Measurements from ENCODE around the gene COL25A1. TPM values are rescaled to one million over a fixed set of nuclear protein-coding genes. Genes with fewer than 3 reads are reported as not detected.

Gene COL25A1
- total RNA-seq, 1 experiment from 2014 or later: 4.2 TPM

DNA sequence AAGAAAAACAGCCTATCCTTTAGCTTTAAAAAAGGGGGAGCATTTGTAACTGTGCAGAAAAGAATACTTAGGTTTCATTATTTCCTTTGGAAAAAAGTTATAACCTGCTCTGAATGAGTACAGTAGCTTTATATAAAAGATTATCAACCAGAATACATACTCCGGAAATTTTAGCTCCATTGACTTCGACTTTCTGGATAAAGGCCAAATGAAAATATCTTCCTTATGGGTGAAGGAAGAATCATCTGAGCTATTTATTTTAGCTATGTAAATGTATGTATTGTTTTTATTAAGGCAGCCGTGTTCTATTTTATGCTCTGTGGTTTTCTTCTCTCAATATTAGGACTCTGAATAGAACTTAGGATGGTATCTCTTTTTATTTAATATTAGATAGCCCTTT lies 470.6 kb downstream of the COL25A1 start:
- Histone ChIP-seq H3K79me1 (ENCODE audit: insufficient read depth, low read depth, low read length, poor library complexity, severe bottlenecking) (no peaks in the 10 kb centered on the region), H4K8ac (replicated peaks; ENCODE audit: insufficient read length, low read depth, low read length) (no peak overlapping the region), H4K20me1 (ENCODE audit: control insufficient read depth, insufficient read depth, insufficient read length) (no peaks in the 10 kb centered on the region), H3K9me3 (ENCODE audit: control insufficient read depth, low read depth, low read length) (no peaks in the 10 kb centered on the region), H3T11ph (ENCODE audit: low read length) (no peak overlapping the region), H3K18ac (ENCODE audit: insufficient read length, low read depth, low read length) (no peak overlapping the region), H2BK12ac (ENCODE audit: insufficient read length, low read depth, low read length) (no peak overlapping the region), H2BK20ac (ENCODE audit: low read depth, low read length, poor library complexity, severe bottlenecking) (no peak overlapping the region), H3K23me2 (ENCODE audit: insufficient read length, low read depth, low read length, poor library complexity, severe bottlenecking) (no peaks in the 10 kb centered on the region), H2BK5ac (ENCODE audit: insufficient read length, low read length) (no peak overlapping the region), H3K4ac (ENCODE audit: low read depth, low read length) (no peak overlapping the region), H2AFZ (ENCODE audit: low read length) (no peak overlapping the region), H3K9ac (ENCODE audit: extremely low read depth, insufficient read length, low read length) (no peak overlapping the region), H3K27me3 (ENCODE audit: insufficient read depth, low read length) (no peaks in the 10 kb centered on the region), H2BK15ac (ENCODE audit: low read depth, low read length) (no peak overlapping the region), H3K14ac (ENCODE audit: insufficient read depth, low read length) (no peak overlapping the region), H3K79me2 (ENCODE audit: insufficient read depth, low read length) (no peaks in the 10 kb centered on the region), H3K56ac (ENCODE audit: insufficient read length, low read depth, low read length) (no peak overlapping the region), H2AK5ac (ENCODE audit: insufficient read length, low read length) (no peak overlapping the region), H3K4me2 (ENCODE audit: insufficient read depth, insufficient read length, low read length) (no peak overlapping the region), H4K5ac (ENCODE audit: insufficient read length, low read depth, low read length) (no peak overlapping the region), H4K91ac (ENCODE audit: insufficient read length, low read depth, low read length) (no peak overlapping the region), H3K4me1 (ENCODE audit: insufficient read depth, low read length) (no peaks in the 10 kb centered on the region), H3K27ac (ENCODE audit: insufficient read length, low read depth, low read length) (no peak overlapping the region), H2BK120ac (ENCODE audit: low read depth, low read length, poor library complexity, severe bottlenecking) (no peak overlapping the region), H3K23ac (ENCODE audit: insufficient read length, low read depth, low read length) (no peak overlapping the region)
- TF ChIP-seq, protein P1, sequence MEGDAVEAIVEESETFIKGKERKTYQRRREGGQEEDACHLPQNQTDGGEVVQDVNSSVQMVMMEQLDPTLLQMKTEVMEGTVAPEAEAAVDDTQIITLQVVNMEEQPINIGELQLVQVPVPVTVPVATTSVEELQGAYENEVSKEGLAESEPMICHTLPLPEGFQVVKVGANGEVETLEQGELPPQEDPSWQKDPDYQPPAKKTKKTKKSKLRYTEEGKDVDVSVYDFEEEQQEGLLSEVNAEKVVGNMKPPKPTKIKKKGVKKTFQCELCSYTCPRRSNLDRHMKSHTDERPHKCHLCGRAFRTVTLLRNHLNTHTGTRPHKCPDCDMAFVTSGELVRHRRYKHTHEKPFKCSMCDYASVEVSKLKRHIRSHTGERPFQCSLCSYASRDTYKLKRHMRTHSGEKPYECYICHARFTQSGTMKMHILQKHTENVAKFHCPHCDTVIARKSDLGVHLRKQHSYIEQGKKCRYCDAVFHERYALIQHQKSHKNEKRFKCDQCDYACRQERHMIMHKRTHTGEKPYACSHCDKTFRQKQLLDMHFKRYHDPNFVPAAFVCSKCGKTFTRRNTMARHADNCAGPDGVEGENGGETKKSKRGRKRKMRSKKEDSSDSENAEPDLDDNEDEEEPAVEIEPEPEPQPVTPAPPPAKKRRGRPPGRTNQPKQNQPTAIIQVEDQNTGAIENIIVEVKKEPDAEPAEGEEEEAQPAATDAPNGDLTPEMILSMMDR (conservative IDR thresholded peaks at IDR 0.05): no peak
- Mint-ChIP-seq H3K36me3 (ENCODE audit: insufficient read depth in 1 of 3, low read depth in 3 of 3) (no peaks in the 10 kb centered on the region), H3K9me3 (no peaks in the 10 kb centered on the region), H3K4me1 (0 out of 4 replicates have a peak, but pooled peaks cover 0 to 7% of the 10 kb centered on the region in 2 experiments), H3K27ac (no peak overlapping the region), H3K27me3 (ENCODE audit: low read depth) (no peaks in the 10 kb centered on the region), H3K4me3 (no peak overlapping the region)
- WGBS (ENCODE audit: extremely low coverage, insufficient read length, low lambda C conversion rate): no CpG with 5 or more reads among the region's 3 CpGs
- no peak for DNase-seq
